Left ventricle myocardium inferior (tissue), 1 donor: Measurements from ENCODE around the gene ZNF681. TPM values are rescaled to one million over a fixed set of nuclear protein-coding genes. Genes with fewer than 3 reads are reported as not detected.

Source experiments
- DNase-seq: peaks from one replicate; pipeline ENCODE4 v3.0.0-alpha.2; 2020
- H3K27ac ChIP-seq: fragments of 200-600 bp; replicated peaks from 2 replicates; pipeline ENCODE4 v1.8.0; 2021
- H3K27me3 ChIP-seq: fragments of 200-600 bp; 2 replicates; pipeline ENCODE4 v1.8.0; 2021; ENCODE audit warnings: low read depth
- H3K36me3 ChIP-seq: fragments of 200-600 bp; 2 replicates; pipeline ENCODE4 v1.8.0; 2021
- H3K4me1 ChIP-seq: fragments of 200-600 bp; 2 replicates; pipeline ENCODE4 v1.8.0; 2021
- H3K4me3 ChIP-seq: fragments of 200-600 bp; 2 replicates; pipeline ENCODE4 v1.8.0; 2021; ENCODE audit warnings: mild to moderate bottlenecking, moderate library complexity
- H3K9me3 ChIP-seq: fragments of 200-600 bp; replicated peaks from 2 replicates; pipeline ENCODE4 v1.8.0; 2021
- CTCF ChIP-seq: fragments of 200-600 bp; IDR thresholded peaks from 2 replicates; pipeline ENCODE4 v1.8.0; 2021; ENCODE audit warnings: antibody characterized with exemption, mild to moderate bottlenecking, borderline replicate concordance
- intact Hi-C: fragments of 100-400 bp; cut with micrococcal nuclease; formaldehyde crosslinking; loops from one replicate; pipeline ENCODE4 v1.11.0; 2022
- long read RNA-seq: library from polyadenylated mRNA; unstranded; transcript quantifications from one replicate; pipeline ENCODE4 v2.0.0, GENCODE V29; 2021
- total RNA-seq: library from RNA; stranded (reverse); fragmentation: NEBNext Ultra II Directional; extraction: Animal tissue kit (Norgen Biotek cat#: 25700); gene quantifications from one replicate; pipeline ENCODE4 v1.2.1, GENCODE V29; 2021
- donor health status: DM: no; HTN: yes; CAD: no; lungs with severe emphysema.

The ZNF681 gene
- total RNA-seq = 0.25 TPM
- long read RNA-seq, full-length matches to known transcripts = 1 of 1 reads
- long read RNA-seq, partial matches to known transcripts = 0 of 1 reads
- long read RNA-seq, other reads (novel, unspliced or antisense) = 0 of 1 reads

DNA sequence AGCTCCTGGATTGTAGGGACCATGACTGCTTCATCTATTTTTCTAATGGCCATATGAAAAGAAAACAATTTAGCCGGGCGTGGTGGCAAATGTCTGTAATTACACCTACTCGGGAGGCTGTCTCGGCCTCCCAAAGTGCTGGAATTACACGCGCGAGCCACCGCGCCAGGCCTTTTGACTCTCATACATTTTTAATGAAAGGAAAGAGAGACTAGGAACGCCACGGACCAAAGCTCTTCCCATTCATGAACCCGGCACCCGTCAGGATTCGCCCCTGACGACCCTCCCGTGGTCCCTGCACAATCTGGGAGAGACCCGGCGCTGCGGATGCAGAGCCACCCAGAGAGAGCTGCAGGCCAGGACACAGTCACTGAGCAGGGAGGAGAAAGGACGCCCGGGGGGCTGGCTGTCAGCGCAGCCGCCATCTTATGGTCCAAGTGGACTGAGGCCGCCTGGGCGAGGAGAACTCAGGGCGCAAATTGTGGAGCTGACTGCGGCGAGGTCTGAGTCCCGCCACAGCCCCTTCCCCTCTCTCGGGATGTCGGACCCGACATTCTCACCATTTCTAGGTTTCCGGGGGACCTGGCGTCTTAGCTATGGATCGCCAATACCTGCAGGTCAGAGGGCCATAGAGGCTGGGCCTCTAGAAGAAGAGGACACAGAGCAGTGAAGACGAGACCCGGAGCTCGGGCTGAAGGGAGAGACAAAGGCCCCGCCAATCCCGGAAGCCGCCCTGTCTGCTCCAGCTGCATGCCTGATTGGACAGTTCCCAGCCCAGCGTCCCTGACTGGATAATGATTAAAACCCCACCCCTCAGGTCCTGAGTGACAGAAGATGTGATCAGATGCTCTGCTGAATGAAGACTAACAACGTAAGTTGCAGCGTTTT, at the start of gene ZNF681:
ZNF681 (minus strand) TSS at position 705 of the 888 bp plus-strand sequence; CDS start at position 563, 142 bp downstream.
- peaks cover 28% of the 10 kb centered on the region for H3K4me1 ChIP-seq
- H3K4me3 ChIP-seq = peak within 1 kb of the TSS; percentile 81
- peak; percentile 25 for TF ChIP-seq CTCF
- peak; percentile 89 for DNase-seq
- no peaks in the 10 kb centered on the region for H3K27me3 ChIP-seq
- intact Hi-C loops = no loop called here
- H3K36me3 ChIP-seq = peaks cover 3% of the 10 kb centered on the region
- peak within 1 kb of the TSS; percentile 76 for H3K27ac ChIP-seq
- no peaks in the 10 kb centered on the region for H3K9me3 ChIP-seq

DNA sequence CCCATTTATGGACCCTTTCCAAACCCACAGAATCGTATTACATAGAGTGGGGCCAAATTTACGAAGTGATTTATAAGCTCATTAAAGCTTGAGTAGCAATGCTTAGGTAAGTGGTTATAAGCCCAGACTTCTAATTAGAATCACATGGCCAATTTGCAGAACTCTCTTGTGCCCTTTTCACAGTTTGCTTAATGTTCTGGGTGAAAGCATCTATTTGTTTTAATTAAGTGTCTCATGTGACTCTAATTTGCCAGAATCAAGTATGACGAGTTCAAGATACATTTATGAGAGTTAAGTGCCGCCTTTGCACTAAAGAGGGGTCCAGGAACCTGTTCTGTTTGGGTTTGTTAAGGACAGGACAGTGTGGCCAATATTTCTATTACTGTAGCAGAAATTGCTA, 46.0 kb upstream of the ZNF681 start:
- no peak for TF ChIP-seq CTCF
- Histone ChIP-seq H3K9me3 (peaks cover 4% of the 10 kb centered on the region), H3K4me1 (no peaks in the 10 kb centered on the region), H3K27me3 (no peaks in the 10 kb centered on the region), H3K36me3 (no peaks in the 10 kb centered on the region), H3K4me3 (no peak overlapping the region), H3K27ac (no peak overlapping the region)
- intact Hi-C loops = no loop called here
- no peak for DNase-seq

DNA sequence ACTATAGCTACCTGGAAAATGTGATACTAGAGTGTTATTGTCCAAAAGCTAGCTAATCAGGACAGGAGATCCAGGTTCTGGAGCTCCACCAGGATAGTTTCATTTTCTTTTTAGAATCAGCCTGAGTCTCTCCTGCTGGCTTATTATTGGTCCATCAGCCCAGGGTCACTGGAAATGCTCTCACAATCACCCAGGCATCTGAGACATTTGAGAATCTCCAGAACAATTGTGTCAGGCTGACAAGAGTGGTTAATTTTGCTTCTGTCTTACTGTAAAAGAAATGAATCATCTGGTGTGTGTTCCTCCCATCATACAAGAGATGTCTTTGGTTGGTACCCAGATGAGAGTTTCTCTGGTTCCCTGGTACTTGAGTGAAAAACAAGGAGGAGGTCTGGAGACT, 43.6 kb upstream of the ZNF681 start:
- Histone ChIP-seq H3K9me3 (no peaks in the 10 kb centered on the region), H3K27me3 (no peaks in the 10 kb centered on the region), H3K36me3 (no peaks in the 10 kb centered on the region), H3K4me1 (peaks cover 8% of the 10 kb centered on the region), H3K27ac (no peak overlapping the region), H3K4me3 (no peak overlapping the region)
- no peak for DNase-seq
- intact Hi-C loops = no loop called here
- no peak for TF ChIP-seq CTCF

DNA sequence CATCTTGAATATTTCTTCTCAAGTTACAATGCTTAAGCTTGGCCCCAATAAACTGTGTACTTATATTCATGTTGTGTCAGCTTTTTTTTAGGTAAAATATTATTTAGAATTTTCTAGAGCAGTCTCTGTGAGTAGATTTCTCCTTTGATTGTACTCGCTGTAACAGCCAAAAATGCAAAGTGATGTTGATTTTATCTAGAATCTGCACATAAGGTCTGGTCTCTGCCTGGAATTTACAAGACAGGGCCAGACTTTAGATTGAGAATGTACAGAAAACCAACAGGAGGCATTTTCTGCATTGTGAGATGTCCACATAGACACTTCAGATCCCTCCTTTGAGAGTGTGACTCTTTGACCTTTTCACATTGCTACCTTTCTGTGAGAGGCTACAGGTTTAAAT, 43.1 kb upstream of the ZNF681 start:
- H3K4me1 ChIP-seq = peaks cover 8% of the 10 kb centered on the region
- H3K4me3 ChIP-seq = no peak overlapping the region
- no peak for DNase-seq
- H3K27ac ChIP-seq = no peak overlapping the region
- intact Hi-C loops = no loop called here
- H3K9me3 ChIP-seq = no peaks in the 10 kb centered on the region
- H3K36me3 ChIP-seq = no peaks in the 10 kb centered on the region
- H3K27me3 ChIP-seq = no peaks in the 10 kb centered on the region
- no peak for TF ChIP-seq CTCF

- Histone ChIP-seq H3K27me3 (no peaks in the 10 kb centered on the region), H3K4me3 (no peak overlapping the region), H3K36me3 (no peaks in the 10 kb centered on the region), H3K27ac (no peak overlapping the region), H3K4me1 (peaks cover 8% of the 10 kb centered on the region), H3K9me3 (peaks cover 6% of the 10 kb centered on the region)
- intact Hi-C loops = no loop called here
- no peak for TF ChIP-seq CTCF
- DNase-seq = no peak
These were observed 42.2 kb upstream of the ZNF681 start for GRCh38 chr19:23800868-23801267.
